Measurements from ENCODE around the gene SLC37A2.

Gene SLC37A2

GRCh38 chr11:125105926-125106325, 42.8 kb downstream of the SLC37A2 start:
- DNase-seq (ENCODE audit: low read depth) = no peak
- no peak for TF ChIP-seq CTCF (IDR thresholded peaks at IDR 0.05; ENCODE audit: control insufficient read depth, extremely low read depth, insufficient read depth)
- H3K4me3 ChIP-seq (ENCODE audit: low read depth, low read length) = no peak overlapping the region

GRCh38 chr11:125108469-125108868, 45.4 kb downstream of the SLC37A2 start:
- TF ChIP-seq CTCF (IDR thresholded peaks at IDR 0.05; ENCODE audit: control insufficient read depth, extremely low read depth, insufficient read depth) = no peak
- DNase-seq (ENCODE audit: low read depth) = no peak
- H3K4me3 ChIP-seq (ENCODE audit: low read depth, low read length) = no peak overlapping the region

GRCh38 chr11:125110506-125110905, 47.4 kb downstream of the SLC37A2 start:
- TF ChIP-seq CTCF (IDR thresholded peaks at IDR 0.05; ENCODE audit: control insufficient read depth, extremely low read depth, insufficient read depth) = no peak
- no peak for DNase-seq (ENCODE audit: low read depth)
- peak overlapping the region; percentile 96 for H3K4me3 ChIP-seq (ENCODE audit: low read depth, low read length)

- TF ChIP-seq CTCF (IDR thresholded peaks at IDR 0.05; ENCODE audit: control insufficient read depth, extremely low read depth, insufficient read depth) = no peak
- H3K4me3 ChIP-seq (ENCODE audit: low read depth, low read length) = peak overlapping the region; percentile 96
- DNase-seq (ENCODE audit: low read depth) = no peak
These were observed 47.9 kb downstream of the SLC37A2 start for GRCh38 chr11:125111001-125111342.

- peak; percentile 99 for DNase-seq (ENCODE audit: low read depth)
- H3K4me3 ChIP-seq (ENCODE audit: low read depth, low read length) = peak within 1 kb of the TSS; percentile 96
- no peak for TF ChIP-seq CTCF (IDR thresholded peaks at IDR 0.05; ENCODE audit: control insufficient read depth, extremely low read depth, insufficient read depth)
These were observed 48.5 kb downstream of the SLC37A2 start, which contains the start of gene TMEM218 for GRCh38 chr11:125111343-125112207. TSS of gene TMEM218 (minus strand) at chr11:125111626. CDS start at chr11:125102241, 9,385 bp downstream.

- H3K4me3 ChIP-seq (ENCODE audit: low read depth, low read length) = peak overlapping the region; percentile 40
- TF ChIP-seq CTCF (IDR thresholded peaks at IDR 0.05; ENCODE audit: control insufficient read depth, extremely low read depth, insufficient read depth) = no peak
- no peak for DNase-seq (ENCODE audit: low read depth)
These were observed 49.1 kb downstream of the SLC37A2 start for GRCh38 chr11:125112208-125112604.

GRCh38 chr11:125114518-125114917, 51.4 kb downstream of the SLC37A2 start:
- DNase-seq (ENCODE audit: low read depth) = no peak
- 0 out of 2 replicates have a peak, but pooled peaks have one; percentile 11 for TF ChIP-seq CTCF (IDR thresholded peaks at IDR 0.05; ENCODE audit: control insufficient read depth, extremely low read depth, insufficient read depth)
- H3K4me3 ChIP-seq (ENCODE audit: low read depth, low read length) = no peak overlapping the region
